NCI-H2171 treated with DMSO at 0.1 percent for 48 hours (cell line): ENCODE measurements around the gene ELFN2.
A peak's percentile ranks its signal among the peaks of the same experiment; 100 is the strongest.
"Not testable (repeated sequence)": the region's sequence is repeated elsewhere in the genome, so short reads cannot be mapped to it uniquely, and the experiment has no call there.

Experiments
- DNase-seq: peaks from one replicate; lab custom pipeline; 2025; lab: John Stamatoyannopoulos, UW

Gene ELFN2

DNA sequence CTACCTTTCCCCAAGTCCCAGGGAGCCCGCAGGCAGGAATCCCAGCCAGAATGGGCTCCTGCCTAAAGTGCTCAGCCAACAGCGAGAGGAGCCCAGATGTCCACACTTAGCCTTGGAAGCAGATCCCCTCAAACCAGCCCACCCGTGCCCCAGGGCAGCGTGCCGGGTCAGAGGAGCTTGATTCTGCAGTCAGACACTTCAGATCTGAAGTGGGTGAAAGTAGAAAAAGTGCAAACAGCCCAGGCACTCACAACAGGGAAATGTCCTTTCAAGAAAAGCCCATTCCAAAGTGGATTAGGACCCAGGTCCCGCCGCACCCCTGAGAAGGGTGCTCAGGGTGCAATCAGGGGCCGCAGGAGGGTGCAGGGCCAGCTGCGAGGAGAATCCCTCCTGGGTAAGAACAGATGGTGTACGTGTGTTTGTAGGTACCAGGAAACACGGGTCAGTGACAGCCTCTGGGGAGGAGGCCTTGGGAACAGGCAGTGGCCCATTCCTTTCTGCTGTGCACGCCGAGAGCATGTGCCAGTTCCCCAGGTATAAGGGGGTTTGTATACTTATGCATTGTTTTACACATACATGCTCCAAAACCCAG, 17.7 kb downstream of the ELFN2 start:
- DNase-seq = peak; percentile 81

DNA sequence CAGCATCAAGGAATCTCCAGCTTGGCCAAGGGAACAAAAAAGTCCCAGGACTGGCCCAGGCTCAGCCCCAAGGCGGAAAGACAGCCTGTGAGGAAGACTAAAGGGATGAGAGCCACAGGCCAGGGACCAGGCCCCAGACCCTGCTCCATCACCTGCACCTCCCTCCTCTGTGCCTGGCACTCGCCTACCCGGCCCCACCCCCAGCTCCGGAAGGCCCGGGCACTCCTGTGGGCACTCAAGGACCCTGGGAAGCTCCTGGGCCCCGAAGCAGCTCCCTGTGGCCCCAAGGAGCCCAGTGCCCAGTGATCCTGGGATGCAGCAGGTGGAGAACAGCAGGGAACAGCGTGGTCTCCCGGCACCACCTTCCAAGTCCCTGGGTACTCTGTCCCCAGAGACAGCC, 18.2 kb downstream of the ELFN2 start:
- DNase-seq = no peak

DNA sequence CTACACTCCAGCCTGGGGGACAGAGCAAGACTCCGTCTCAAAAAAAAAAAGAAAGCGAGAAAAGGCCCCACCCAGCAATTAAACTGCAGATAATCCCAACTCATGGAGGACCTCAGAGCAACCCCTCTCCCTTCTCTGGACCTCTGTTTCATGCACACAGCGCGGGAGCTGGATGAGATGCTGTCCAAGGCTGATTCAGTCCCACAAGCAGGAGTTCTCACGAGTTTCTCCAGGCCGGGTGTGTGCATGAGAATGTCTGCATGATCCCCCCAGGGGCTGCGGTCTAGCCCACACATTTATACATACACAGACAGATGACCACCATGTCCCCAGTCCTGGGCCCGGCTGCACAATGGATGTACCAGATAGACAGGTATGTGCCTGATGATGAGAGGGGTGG, 19.4 kb downstream of the ELFN2 start:
- no peak for DNase-seq

DNA sequence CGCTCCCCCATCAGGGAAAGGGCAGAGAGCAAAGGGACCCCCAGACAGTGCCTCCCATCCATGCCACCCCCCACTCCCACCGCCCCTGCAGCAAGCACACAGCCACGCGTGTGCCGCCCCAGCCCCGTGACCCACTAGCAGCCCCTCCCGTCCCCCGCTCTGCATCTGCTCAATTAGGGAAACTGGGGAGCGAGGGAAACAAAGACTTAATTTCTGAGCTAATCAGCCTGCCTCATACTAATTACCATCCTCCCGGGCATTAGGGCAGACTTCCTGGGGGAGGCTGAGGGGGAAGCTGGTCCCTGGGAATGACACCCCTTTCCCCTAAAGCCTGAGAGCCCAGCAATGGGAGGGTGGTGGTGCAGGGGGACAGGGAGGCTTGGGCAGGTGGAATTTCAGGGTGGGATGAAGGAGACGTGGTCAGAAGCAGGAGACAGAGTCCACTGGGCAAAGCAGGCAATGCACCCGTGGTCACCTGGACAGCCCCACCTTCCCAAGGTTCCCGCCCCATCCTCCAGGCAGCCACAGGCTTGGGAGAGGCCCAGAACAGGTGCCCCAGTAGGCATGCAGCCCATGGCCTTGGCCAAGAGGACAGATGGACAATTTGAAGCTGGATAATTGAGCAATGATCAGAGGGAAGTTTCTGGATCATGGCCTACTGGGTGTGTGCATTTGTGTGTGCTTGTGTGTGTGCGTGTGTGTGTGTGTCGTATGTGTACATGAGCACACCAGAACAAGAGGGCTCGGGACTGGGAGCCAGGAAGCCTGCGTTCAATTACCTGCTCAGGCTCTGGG, 20.6 kb downstream of the ELFN2 start:
- no peak for DNase-seq

DNA sequence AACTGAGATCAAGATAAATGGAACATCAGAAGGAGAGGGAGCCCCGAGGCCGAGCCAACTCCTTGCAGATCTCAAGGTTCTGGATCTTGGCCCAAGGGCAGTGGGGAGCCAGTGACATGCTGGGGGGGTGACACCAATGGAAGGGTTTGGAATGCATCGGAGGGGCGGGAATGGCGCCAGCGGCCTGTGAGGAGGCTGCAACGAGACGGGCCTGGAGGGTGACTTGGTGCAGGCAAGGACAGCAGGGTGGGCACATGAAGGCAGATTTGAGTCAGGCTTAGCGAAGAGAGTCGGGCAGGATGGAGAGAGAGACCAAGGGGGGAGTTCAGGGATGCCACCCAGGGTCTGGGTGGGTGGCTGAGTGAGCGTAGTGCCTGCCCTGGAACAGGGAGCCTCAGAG, 23.2 kb downstream of the ELFN2 start:
- no peak for DNase-seq

DNA sequence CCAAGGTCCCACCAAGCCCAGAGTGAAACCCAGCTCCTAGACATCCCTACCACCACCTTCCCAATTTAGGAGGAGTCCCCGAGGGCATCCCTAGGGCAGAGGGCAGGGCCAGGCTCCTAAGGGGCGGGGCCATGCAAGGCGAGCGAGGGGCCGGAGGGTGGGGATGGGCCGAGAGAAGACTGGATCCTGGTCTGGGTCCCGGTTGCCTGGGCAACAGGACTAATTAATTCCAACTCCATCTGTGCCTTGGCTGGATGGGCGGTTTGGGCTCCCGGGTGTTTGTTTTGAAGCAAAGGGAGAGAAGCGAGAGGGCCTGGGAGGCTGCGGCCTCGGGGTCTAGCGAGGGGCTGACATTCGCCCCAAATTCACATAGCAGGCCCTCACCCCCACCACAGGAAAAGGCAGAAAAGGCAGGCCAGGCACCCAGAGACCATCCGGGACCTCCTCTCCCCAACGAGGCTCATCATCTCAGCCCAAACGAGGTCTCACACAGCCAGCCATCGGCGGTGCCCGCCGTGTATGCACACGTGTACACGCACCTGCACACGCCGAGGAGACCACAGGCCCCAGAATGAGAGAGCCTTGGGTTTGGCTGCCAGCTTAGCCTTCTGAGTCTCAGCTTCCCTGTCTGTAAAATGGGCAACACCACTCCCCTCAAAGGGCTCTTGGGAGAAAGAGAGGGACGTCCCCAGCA, 23.9 kb downstream of the ELFN2 start:
- DNase-seq = peak; percentile 86

DNA sequence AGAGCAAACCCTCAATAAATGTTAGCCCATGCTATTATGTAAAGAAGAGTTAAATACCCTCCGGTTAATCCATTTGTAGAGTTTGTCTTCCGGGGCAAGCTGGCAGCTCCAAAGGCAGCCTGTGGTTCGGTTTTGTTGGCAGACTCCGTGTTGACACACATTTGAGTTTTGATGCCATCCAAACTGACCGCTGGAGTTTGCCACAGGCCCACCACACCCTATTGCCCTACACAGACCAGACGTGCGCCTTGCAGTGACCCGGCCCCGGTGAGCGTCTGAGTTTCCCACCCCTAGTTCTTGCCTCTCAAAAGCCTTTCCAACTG, 25.1 kb downstream of the ELFN2 start:
- DNase-seq = no peak

DNA sequence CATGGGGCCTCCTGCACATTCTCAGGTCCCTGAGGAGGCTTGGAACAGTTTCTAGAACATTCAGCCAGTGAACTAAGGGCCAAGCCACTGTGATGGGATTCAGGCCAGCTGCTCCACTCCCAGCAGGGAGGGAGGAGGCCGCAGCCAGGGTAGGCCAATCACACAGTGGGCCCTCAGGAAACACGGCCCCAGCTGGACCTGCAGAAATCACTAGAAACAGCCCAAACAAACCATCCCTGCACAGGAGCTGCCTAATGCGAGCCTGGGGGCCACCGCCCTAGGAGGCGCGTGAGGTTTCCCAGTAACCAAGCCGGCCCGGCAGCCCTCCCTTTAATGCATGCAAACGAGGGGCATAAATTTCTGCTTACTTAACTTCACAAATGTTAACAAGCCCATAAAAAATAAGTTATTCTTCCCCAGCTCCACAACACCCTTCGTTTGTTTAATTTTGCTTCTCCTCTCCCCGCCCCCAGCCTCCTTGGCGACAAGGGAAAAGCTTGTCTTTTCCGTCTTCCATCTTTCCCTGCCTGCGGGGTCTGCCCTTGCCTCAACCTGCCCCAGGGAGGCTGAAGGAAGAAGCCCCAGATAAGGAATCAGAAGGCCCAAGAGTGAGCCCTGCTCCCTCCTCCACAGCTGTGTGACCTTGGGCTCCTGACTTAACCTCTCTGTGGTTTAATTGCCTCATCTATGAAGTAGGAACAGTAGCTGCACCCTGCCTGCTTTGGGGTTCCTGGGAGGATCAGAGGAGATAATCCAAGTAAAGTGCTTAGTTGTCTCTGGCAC, 25.7 kb downstream of the ELFN2 start:
- DNase-seq = no peak

DNA sequence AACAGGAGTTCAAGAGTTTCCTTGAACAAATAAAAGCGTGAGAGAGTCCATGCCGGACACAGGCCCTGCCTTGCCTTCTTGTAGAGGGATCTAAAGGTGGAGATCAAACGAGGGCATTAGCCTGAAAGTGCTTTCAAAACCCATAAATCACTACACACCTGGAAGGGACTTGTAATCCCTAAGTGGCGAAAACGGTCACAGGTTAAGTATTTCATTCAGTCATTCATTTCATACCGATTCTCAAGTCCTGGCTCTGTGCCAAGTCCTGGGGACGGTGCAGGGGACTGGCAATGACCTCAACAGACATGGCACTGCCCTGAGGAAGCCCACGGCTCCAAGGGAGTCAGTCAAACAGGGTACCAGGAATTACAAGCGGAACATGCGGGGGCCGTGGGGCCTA, 26.6 kb downstream of the ELFN2 start:
- DNase-seq = no peak

DNA sequence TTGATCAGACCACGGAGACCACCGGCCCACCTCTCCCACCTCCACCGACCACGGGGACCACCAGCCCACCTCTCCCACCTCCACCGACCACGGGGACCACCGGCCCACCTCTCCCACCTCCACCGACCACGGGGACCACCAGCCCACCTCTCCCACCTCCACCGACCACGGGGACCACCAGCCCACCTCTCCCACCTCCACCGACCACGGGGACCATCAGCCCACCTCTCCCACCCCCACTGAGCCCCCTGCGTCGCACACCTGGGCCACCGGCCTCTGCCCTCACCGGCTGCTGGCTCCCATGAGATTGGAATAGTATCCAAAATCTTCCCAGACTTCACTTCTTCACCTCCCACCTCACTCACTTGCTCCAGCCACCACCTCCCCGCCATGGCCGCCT, 27.8 kb downstream of the ELFN2 start:
- DNase-seq = not testable (repeated sequence)

DNA sequence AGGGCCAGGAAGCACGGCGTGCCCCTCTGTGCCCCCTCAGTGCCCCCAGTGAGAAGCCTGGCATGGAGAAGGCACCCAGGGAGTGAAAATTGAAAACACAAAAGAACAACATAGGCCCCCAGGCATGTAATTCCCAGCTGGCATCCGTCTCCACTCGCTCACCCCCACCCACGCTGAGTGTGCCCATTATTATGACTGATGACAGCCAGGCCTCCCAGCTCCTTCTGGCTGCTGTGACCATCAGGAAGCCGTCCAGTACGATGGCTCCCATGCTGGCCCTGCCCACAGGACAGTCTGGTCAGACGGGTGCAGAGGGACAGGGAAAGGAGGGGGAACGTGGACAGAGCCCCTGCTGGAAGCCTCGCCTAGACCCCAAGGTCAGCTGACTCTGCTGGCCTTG, 30.1 kb downstream of the ELFN2 start:
- no peak for DNase-seq

DNA sequence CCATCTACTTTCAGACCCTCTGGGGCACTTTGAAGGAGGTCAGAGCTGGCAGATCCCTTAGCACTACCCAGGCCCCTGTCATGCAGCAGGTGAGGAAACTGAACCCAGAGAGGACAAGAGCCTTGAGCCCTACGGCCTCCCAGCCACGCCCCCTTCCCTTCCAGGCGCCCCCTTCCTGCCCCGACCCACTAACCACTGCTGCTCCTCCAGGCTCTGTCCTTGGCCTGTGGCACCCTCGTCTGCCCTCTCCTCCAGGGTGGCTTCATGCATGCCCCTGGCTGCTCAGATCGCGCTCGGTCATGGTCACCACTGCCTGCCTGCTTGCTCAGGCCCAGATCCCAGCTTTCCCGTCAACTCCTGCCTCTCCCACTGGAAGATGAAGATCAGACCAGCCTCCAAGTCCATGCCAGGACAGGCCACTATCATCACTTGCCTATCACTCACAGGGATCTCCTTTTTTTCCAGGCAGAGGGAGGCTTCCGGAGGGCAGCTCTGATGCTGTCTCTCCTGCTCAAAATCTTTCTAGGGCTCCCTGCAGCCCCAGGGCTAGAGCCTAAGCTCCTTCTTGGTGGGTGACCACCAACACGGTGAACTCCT, 30.7 kb downstream of the ELFN2 start:
- no peak for DNase-seq

DNA sequence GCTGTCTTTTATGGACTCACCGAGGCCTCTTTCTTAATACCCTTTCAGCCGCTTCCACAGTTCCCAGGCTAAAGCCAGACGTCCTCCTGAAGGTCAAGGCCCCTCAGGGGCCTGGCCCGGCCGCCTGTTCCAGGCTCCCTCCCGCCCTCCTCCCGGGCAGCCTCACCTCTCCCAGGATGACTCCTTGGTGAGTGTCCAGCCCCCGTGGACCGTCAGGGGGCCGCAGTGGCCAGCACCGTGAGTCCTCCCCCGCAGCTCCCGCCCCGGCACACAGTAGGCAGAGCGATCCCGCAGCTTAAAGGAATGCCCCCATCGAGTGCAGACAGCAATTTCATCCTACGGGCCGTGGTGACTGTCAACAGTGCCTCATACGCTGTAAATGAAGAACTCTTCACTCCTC, 32.9 kb downstream of the ELFN2 start:
- no peak for DNase-seq

DNA sequence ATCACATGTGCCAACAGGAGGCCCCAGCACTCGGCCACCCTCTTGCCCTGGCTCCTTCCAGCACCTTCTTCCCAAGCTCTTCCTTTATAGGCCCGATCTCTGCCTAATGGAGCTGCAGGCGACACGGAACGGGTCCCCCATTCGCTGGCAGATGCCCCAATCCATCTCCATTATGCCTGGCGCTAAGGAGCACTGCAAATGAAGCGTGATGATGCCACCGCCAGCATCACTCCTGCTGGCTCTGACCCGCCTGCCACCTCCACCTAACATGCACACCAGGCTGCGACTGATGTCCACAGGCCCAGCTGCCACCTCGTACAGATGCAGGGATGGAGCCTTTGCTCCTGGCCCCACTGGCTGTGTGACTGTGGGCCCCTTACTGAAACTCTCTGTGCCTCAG, 33.5 kb downstream of the ELFN2 start:
- peak; percentile 64 for DNase-seq

DNA sequence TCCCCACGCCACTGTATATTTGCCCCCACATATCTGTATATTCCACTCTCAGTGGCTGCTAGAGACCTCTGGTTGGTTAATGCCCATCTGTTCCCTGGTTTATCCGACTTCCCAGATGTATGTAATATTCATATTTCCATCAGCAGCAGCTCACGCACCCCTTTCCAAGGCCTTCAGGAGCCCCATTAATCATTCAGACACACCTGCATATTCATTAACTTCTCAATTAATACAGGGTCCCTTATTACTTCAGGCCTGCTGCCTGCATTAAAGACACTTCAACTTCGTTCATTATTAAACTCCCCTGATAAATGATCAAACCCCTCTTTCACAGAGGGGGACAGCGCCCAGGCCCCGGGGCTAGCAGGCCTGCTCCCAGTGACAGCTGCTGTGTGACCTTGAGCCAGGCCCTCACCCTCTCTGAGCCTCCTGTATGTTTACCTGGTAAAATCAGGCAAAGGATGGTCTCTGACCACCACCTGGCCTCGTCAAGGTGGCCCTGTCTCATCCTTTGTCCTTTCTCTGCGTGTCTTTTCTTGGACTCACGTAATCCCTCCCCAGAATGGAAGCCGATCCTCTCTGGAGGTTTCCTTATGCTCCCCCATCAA, 34.5 kb downstream of the ELFN2 start:
- DNase-seq = peak; percentile 30

DNA sequence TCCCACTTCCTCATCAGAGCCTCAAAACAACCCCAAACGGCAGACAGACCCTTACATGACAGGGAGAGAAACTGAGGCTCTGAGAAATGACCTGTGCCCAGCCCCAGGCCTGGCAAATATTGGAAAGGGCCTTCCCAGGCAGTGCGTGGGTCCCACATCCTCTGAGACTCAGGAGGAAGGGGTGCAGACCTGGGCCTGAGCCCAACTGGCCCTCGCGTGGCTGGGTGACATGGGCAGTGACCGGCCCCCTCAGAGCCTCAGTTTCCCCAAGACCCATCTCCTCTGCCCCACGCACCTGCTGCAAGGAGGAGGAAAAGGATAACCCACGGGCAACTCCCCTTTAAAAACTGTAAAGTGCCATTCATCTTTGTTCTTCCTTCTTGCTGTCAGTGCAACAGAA, 35.6 kb downstream of the ELFN2 start:
- no peak for DNase-seq

DNA sequence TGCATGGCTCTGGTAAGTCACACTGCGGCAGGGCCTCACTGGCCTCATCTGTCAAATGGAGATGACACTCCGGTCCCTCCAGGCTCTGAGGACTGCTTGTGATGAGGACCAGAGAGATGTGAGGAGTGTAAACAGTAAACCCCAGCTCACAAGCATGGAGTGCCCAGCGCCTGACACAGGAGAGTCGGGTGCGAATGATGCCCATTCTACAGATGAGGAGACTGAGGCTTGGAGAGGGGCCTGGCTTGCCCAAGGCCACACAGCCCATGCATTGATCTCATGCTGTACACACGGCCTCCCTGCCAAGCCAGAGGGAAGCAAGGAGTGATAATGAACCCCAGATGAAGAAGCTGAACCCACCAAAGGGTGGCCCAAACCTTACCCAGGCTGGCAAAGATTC, 37.2 kb downstream of the ELFN2 start:
- DNase-seq = no peak

DNA sequence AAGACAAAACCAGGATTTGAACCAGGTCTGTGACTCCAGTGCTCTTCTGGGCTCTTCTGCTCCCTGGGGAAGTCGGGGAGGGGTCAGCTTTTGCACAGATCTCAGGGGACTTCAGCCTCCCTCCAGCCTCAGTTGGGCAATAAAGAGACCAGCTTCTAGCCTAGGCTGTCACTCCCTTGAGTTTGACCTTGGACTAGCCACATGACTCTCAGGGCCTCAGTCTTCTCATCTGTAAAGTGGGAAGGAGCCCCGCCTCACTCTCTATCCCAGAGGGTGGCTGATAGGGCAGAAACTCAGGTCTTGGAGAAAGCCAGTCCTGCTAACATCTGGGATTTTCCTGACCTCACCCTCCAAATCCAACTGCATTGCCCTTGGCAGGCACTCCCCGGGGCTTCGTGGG, 38.7 kb downstream of the ELFN2 start:
- DNase-seq = no peak

DNA sequence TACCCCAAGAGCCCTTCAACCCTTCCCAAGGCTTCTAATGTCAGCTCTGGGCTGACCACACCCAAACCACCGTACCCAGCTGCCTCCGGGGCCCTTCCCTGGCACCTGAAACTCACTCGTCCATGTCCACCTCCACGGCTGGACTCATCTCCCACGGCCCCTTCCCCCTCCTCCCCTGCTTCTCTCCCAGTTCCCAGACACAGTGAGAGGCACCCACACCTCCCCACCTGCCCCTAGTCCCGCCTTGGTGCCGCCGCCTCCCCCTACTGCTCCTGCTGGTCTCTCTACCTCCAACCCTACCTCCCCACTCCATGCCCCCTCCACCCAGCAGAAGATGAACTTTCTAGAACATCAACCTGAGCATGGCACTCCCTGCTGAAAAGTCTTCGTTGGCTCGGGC, 39.5 kb downstream of the ELFN2 start:
- DNase-seq = no peak

DNA sequence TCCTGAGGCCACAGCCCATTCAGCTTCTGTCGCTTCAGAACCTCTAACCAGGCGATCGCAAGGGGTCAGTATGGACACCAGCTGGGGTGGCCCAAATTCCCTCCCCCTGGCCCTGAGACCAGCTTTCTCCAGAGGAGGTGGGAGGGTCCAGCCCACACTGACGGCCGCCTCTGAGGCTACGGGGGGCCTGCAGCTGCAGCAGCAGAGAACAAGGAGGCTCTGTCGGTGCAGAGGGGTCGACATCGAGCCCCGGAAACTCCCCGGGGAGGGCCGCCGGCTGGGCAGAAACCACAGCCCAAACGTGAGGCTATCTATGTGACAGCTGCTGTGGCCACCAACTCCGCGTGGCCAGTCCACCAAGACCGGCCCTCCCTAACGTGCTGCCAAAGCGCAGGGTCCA, 40.8 kb downstream of the ELFN2 start:
- DNase-seq = no peak

DNA sequence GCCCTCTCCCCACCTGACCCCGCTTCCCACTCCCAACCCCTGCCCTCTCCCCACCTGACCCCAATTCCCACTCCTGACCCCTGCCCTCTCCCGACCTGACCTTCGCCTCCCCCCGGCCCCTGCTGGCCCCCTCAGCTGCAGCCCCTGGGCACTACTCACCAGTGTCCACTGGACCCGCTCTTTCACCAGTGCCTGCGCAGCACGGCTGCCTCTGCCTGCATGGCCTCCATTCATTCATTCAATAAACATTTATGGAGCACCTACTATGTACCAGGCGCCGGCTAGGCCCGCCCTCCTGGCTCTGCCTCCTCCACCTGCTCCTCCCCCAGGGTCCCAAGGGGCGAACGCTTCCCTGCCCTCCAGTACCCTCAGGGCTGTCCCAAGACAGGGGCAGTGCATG, 42.6 kb downstream of the ELFN2 start:
- no peak for DNase-seq

DNA sequence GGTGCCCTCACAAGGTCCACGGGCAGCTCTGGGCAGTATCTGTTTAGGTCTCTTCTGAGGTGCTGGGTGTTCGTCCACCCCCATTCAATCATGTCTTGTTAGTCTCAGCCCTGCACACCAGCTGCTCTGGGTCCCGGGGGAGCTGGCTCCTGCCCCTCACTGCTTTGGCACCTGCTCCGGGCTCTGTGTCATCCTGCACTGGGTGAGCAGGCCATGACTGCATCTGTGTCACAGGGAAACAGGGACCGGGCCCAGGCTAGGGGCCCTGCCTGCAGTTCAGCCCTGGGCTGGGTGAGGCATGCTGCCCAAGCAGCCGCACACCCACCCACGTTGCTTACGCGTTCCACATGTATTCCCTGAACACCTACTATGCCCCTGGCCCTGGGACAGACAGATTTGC, 43.9 kb downstream of the ELFN2 start:
- DNase-seq = peak; percentile 94
